ENCODE measurements around the gene NEUROD2. TPM values are rescaled to one million over a fixed set of nuclear protein-coding genes. Genes with fewer than 3 reads are reported as not detected.

Gene NEUROD2
- total and polyA plus RNA-seq, 2 of the 13 experiments (the other 11 are each of a cell fraction or from before 2014, with no cell fraction given): not detected

- TF ChIP-seq ZNF18 (CRISPR knock-in tag; IDR thresholded peaks at IDR 0.05; ENCODE audit: insufficient replicate concordance): no peak
- TF ChIP-seq FOXA1 (IDR thresholded peaks at IDR 0.05): no peak
- TF ChIP-seq FOXA1 (CRISPR knock-in tag; IDR thresholded peaks at IDR 0.05): peak; percentile 43
- TF ChIP-seq SRY (CRISPR knock-in tag; IDR thresholded peaks at IDR 0.05): no peak
- TF ChIP-seq ZNF530 (CRISPR knock-in tag; IDR thresholded peaks at IDR 0.05; ENCODE audit: low read depth): no peak
- TF ChIP-seq ZNF598 (CRISPR knock-in tag; IDR thresholded peaks at IDR 0.05; ENCODE audit: borderline replicate concordance): 0 out of 2 replicates have a peak, but pooled peaks have one; percentile 37
- TF ChIP-seq CSRNP1 (CRISPR knock-in tag; IDR thresholded peaks at IDR 0.05): no peak
- TF ChIP-seq SNAI1 (CRISPR knock-in tag; IDR thresholded peaks at IDR 0.05; ENCODE audit: borderline replicate concordance): no peak
- TF ChIP-seq DMAP1 (CRISPR knock-in tag; IDR thresholded peaks at IDR 0.05): no peak
- TF ChIP-seq ZNF777 (CRISPR knock-in tag; IDR thresholded peaks at IDR 0.05): no peak
Observed at GRCh38 chr17:39652587-39653315, 45.0 kb upstream of the NEUROD2 start (continued).

Measured in HepG2 (cell line).